ENCODE measurements around the gene TDP2.
"Not testable (repeated sequence)": the region's sequence is repeated elsewhere in the genome, so short reads cannot be mapped to it uniquely, and the experiment has no call there.

TDP2 gene

GRCh38 chr6:24678792-24679352, 12.2 kb upstream of the TDP2 start:
- not testable (repeated sequence) for DNase-seq

GRCh38 chr6:24673625-24674024, 6.9 kb upstream of the TDP2 start:
- no peak for DNase-seq

DNA sequence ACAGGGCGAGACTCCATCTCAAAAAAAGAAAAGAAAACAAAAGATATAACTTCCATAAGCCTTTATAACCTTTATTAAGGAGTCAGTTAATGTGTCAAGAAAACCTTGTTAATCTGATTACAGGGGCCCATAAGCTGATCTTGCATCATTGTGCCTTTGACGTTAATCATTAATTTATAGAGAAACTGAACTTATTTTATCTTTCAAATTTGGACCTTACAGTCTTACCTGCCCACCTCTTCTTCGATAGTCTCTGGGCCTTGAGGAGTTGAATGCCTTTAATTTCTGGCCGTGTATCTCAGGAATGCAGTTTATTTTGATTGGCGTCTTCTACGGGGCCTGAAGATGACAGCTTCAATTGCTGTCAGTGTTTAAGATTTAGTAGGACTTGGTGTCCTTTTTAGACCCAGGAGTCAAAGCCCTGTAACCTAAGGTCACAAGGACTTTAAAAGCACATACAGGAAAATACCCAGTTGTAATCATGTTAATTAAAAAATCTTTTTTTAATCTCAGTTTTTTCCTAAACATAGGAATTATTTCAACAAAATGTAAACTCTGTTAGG, 6.0 kb upstream of the TDP2 start:
- no peak for DNase-seq

- DNase-seq = not testable (repeated sequence)
These were observed 4.4 kb upstream of the TDP2 start for GRCh38 chr6:24671077-24671476.

- DNase-seq = not testable (repeated sequence)
These were observed 3.8 kb upstream of the TDP2 start for GRCh38 chr6:24670492-24670891.

- no peak for DNase-seq
These were observed 2.3 kb upstream of the TDP2 start for GRCh38 chr6:24668997-24669361.

DNA sequence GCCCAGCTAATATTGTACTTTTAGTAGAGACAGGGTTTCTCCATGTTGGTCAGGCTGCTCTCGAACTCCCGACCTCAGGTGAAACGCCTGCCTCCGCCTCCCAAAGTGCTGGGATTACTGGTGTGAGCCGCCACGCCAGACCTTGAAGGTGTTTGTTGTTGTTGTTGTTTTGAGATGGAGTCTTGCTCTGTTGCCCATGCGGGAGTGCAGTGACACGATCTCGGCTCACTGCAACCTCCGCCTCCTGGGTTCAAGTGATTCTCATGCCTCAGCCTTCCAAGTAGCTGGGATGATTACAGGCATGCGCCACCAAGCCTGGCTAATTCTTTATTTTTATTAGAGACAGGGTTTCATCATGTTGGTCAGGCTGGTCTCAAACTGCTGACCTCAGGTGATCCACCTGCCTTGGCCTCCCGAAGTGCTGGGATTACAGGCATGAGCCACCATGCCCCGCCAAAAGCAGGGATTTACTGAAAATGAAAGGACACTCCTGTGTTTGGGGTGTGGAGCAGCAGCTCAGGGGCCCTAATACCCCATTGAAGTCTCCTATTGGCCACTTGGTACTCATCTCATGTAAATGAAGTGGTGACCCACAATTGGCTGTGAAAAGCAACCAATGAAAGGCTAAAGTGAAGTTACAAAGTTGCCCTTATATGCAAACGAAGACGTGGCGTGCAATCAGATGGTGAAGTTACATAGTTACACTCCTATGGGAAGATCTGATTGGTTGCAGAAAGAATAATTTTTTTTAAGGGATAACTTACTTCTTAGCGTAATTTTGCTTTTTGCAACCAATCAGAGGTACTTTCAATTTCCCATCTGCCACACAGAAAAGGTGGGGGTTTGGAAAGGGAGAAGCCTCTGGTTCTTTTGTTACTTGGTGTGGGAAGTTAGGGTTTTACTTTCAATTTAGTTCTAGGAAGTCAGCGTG, 1.6 kb upstream of the TDP2 start:
- not testable (repeated sequence) for DNase-seq

GRCh38 chr6:24667378-24667803, 692 bp upstream of the TDP2 start:
- peak; percentile 1 for DNase-seq

- peak; percentile 62 for DNase-seq
These were observed 530 bp downstream of the TDP2 start for GRCh38 chr6:24666097-24666640.

DNA sequence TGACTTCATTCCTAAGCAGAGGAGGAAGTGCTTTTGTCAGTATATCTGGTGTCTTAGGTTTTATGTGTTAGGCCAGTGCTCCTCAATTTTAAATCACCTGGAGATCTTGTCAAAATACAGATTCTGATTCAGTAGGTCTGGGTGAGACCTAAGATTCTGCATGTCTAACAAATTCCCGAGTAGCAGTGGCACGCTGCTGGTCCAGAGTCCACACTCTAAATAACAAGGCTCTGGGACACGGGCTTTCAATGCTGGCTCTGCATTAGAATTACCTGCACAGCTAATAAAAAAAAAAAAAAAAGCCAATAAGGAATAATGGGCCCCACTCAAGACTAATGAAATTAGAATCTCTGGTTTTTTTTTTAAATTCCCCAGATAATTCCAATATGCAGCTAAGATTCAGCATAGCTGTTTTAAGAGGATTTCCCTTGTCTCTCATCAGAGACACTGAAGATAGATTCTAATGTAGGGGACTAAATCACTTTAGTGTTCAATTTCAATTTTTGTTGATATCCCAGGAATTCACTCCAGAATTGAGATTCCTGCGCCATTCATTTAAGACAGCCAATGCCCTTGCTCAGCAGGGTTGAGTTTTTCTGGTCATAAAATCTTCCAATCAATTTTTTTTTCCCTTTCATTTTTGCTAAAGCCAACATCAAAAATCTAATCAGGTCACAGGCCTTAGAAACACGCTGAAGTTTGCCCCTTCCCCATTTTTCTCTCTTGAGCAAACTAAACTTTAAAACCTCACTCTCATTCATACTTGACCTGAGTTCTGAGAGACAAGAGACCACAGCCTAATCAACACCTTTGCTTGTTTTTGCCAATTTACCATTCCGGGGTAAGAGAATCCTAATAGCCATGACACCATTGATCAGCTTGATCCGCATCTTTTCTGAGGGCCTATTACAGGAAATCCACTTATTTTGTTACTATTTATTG, 2.4 kb downstream of the TDP2 start:
- no peak for DNase-seq

- DNase-seq = no peak
These were observed 3.5 kb downstream of the TDP2 start for GRCh38 chr6:24663189-24663588.

DNA sequence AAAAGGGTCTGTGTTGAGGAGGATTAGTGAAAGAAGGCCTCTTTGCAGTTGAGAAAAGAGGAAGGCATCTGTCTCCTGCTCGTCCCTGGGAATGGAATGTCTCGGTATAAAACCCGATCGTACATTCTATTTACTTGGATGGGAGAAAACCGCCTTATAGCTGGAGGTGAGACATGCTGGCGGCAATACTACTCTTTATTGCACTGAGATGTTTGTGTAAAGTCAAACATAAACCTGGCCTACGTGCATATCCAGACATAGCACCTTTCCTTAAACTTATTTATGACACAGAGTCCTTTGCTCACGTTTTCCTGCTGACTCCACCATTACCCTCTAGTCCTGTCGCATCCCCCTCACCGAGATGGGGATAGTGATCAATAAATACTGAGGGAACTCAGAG, 4.5 kb downstream of the TDP2 start:
- no peak for DNase-seq

DNA sequence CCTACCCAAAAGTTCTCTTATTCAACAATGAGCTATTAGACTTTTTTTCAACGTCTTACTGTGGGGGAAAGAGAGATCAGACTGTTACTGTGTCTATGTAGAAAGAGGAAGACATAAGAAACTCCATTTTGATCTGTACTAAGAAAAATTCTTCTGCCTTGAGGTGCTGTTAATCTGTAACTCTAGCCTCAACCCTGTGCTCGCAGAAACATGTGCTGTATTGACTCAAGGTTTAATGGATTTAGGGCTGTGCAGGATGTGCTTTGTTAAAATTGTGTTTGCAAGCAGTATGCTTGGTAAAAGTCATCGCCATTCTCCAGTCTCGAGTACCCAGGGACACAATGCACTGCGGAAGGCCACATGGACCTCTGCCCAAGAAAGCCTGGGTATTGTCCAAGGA, 4.9 kb downstream of the TDP2 start:
- DNase-seq = not testable (repeated sequence)

GRCh38 chr6:24660105-24660504, 6.6 kb downstream of the TDP2 start:
- no peak for DNase-seq

GRCh38 chr6:24659561-24659960, 7.1 kb downstream of the TDP2 start:
- DNase-seq = no peak

GRCh38 chr6:24658573-24659560, 7.8 kb downstream of the TDP2 start:
- DNase-seq = no peak

GRCh38 chr6:24655215-24655614, 11.5 kb downstream of the TDP2 start:
- DNase-seq = no peak

GRCh38 chr6:24650365-24650764, 16.3 kb downstream of the TDP2 start:
- no peak for DNase-seq

DNA sequence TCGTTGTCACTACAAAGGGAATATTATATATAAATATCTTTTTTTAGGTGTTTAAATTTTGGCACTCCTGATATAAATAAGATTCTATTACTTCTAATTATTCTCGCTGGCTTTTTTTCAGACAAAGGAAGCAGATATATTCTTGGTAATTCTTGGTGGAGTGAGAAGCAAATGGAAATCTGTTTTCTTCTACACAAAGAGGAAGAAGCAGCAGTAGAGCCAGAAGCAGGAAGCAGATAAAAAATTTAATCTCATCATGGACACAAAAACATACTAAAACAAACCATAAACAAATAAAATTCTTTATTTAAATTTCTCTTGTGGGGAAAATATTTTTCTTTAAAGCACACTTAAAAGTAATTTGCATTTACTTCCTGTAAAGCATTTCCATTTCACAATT, 17.0 kb downstream of the TDP2 start:
- no peak for DNase-seq

- DNase-seq = no peak
These were observed 18.4 kb downstream of the TDP2 start for GRCh38 chr6:24648276-24648675.

GRCh38 chr6:24646771-24647170, 19.9 kb downstream of the TDP2 start:
- no peak for DNase-seq
